Lung (tissue), 12 donors: ENCODE results near the gene NTF3. TPM values are rescaled to one million over a fixed set of nuclear protein-coding genes. Genes with fewer than 3 reads are reported as not detected.

Experiments used
- ATAC-seq: fragments of 200-7000 bp; cut with Tn5 transposase; one replicate; pipeline ENCODE4 v1.9.1; 2020; ENCODE audit warnings: moderate number of reproducible peaks; ENCODE audit not compliant: insufficient read depth, low FRiP score
- DNase-seq, 3 donors: peaks; one replicate each; pipeline ENCODE4 v3.0.0-alpha.2; 2013 to 2017
- H3K27ac ChIP-seq, 2 donors: one replicate each; pipeline ENCODE4 v1.5.1; 2013; ENCODE audit warnings: mild to moderate bottlenecking in 2 of 2, moderate library complexity in 2 of 2, control low read depth in 1 of 2, inconsistent platforms in 1 of 2, low read depth in 1 of 2, low read length in 1 of 2
- H3K27me3 ChIP-seq, 3 donors: one replicate each; pipeline ENCODE4 v1.5.1; 2013; ENCODE audit warnings: low read length in 2 of 3; ENCODE audit not compliant: control insufficient read depth in 3 of 3, insufficient read depth in 3 of 3
- H3K36me3 ChIP-seq, 4 donors: one replicate each; pipeline ENCODE4 v1.5.1; 2013; ENCODE audit warnings: low read length in 4 of 4, mild to moderate bottlenecking in 1 of 4, moderate library complexity in 1 of 4; ENCODE audit not compliant: control insufficient read depth in 4 of 4, insufficient read depth in 4 of 4
- H3K4me1 ChIP-seq, 5 donors: one replicate each; pipeline ENCODE4 v1.5.1; 2013; ENCODE audit warnings: low read length in 5 of 5, mild to moderate bottlenecking in 2 of 5, moderate library complexity in 1 of 5; ENCODE audit not compliant: control insufficient read depth in 5 of 5, insufficient read depth in 5 of 5
- H3K4me3 ChIP-seq: one replicate; pipeline ENCODE4 v1.5.1; 2013; ENCODE audit warnings: mild to moderate bottlenecking, control low read depth, moderate library complexity
- H3K9ac ChIP-seq, 2 donors: one replicate each; pipeline ENCODE4 v1.5.1; 2013; ENCODE audit warnings: low read length in 2 of 2, control low read depth in 1 of 2; ENCODE audit not compliant: insufficient read depth in 1 of 2
- H3K9me3 ChIP-seq, 4 donors: one replicate each; pipeline ENCODE4 v1.5.1; 2013; ENCODE audit warnings: low read length in 3 of 4, mild to moderate bottlenecking in 1 of 4, moderate library complexity in 1 of 4; ENCODE audit not compliant: control insufficient read depth in 4 of 4, insufficient read depth in 3 of 4
- CTCF ChIP-seq: IDR thresholded peaks from 2 replicates; pipeline ENCODE4 v1.5.1; 2012; ENCODE audit warnings: mild to moderate bottlenecking; ENCODE audit errors: control extremely low read depth, extremely low read depth
- WGBS, 2 donors: extraction: QIAGEN DNeasy Blood & Tissue Kit; methylation state at CpG; one replicate each; pipeline ENCODE4 v1.1.7; 2013; 5-methylcytosine and 5-hydroxymethylcytosine counted together
- polyA plus RNA-seq, 2 donors: library from polyadenylated mRNA; stranded (reverse); fragments of 200-250 nt; gene quantifications; one replicate each; pipeline ENCODE4 v1.2.1, GENCODE V29; 2013
- total RNA-seq, 2 donors: library from RNA; depleted of rRNA in 1 of 2; stranded (reverse); fragments of >200 nt in 1 of 2; gene quantifications; one replicate each; pipeline ENCODE4 v1.2.1, GENCODE V29; 2014 to 2021
- donor health status: control.
- donor health status: control.
- donor health status: Bipolar disorder and iron deficiency.
- donor health status: healthy.
- donor health status: DM: yes; HTN: yes; CAD: no.

The NTF3 gene
- total and polyA plus RNA-seq, 4 donors: 0.84 to 2.7 (median 1.0) TPM

GRCh38 chr12:5520831-5521230 is 88.9 kb downstream of the NTF3 start:
- Histone ChIP-seq H3K9ac (no peak overlapping the region), H3K36me3 (no peaks in the 10 kb centered on the region), H3K27me3 (no peaks in the 10 kb centered on the region), H3K4me3 (no peak overlapping the region), H3K27ac (no peak overlapping the region), H3K9me3 (peaks cover 0 to 3% (median 0%) of the 10 kb centered on the region in 4 donors), H3K4me1 (no peaks in the 10 kb centered on the region)
- no peak for TF ChIP-seq CTCF
- WGBS, 2 donors: 95% methylated on average over 5 of the region's 5 CpGs
- ATAC-seq: no peak
- DNase-seq: no peak

GRCh38 chr12:5521456-5522325 is 89.8 kb downstream of the NTF3 start:
- Histone ChIP-seq H3K4me1 (no peaks in the 10 kb centered on the region), H3K9me3 (peaks cover 0 to 3% (median 0%) of the 10 kb centered on the region in 4 donors), H3K27me3 (no peaks in the 10 kb centered on the region), H3K36me3 (no peaks in the 10 kb centered on the region), H3K27ac (no peak overlapping the region), H3K4me3 (no peak overlapping the region), H3K9ac (no peak overlapping the region)
- 91 to 92% methylated on average over 20 of the region's 20 CpGs for WGBS, 2 donors
- no peak for ATAC-seq
- no peak for TF ChIP-seq CTCF
- no peak for DNase-seq

- no peak for TF ChIP-seq CTCF
- Histone ChIP-seq H3K9ac (no peak overlapping the region), H3K36me3 (no peaks in the 10 kb centered on the region), H3K27me3 (no peaks in the 10 kb centered on the region), H3K27ac (no peak overlapping the region), H3K4me1 (no peaks in the 10 kb centered on the region), H3K4me3 (no peak overlapping the region), H3K9me3 (peaks cover 0 to 3% (median 0%) of the 10 kb centered on the region in 4 donors)
- DNase-seq (peak in 1 of 3 donors; percentile 31), ATAC-seq (no peak)
- WGBS, 2 donors: 85 to 86% methylated on average over 11 of the region's 11 CpGs
Measured at GRCh38 chr12:5522432-5523335, 90.8 kb downstream of the NTF3 start.
